Neural crest cell (in vitro differentiated cells): ENCODE data around the gene MINDY4. TPM values are rescaled to one million over a fixed set of nuclear protein-coding genes. Genes with fewer than 3 reads are reported as not detected.

ENCODE experiments used
- DNase-seq: peaks from one replicate; pipeline ENCODE4 v3.0.0; 2021; ENCODE audit warnings: low read depth, mixed read lengths, low spot score
- H3K27ac Mint-ChIP-seq: one replicate; pipeline ENCODE4 v1.8.0; 2021; ENCODE audit warnings: mild to moderate bottlenecking, mixed read lengths; ENCODE audit not compliant: unreplicated experiment
- H3K27me3 Mint-ChIP-seq: 2 replicates; pipeline ENCODE4 v1.8.0; 2021; ENCODE audit warnings: low read depth, mild to moderate bottlenecking, mixed read lengths
- H3K36me3 Mint-ChIP-seq: 2 replicates; pipeline ENCODE4 v1.8.0; 2021; ENCODE audit warnings: low read depth, mild to moderate bottlenecking, mixed read lengths
- H3K4me1 Mint-ChIP-seq: 2 replicates; pipeline ENCODE4 v1.8.0; 2021; ENCODE audit warnings: mixed read lengths
- H3K4me3 Mint-ChIP-seq: one replicate; pipeline ENCODE4 v1.8.0; 2021; ENCODE audit warnings: mild to moderate bottlenecking, mixed read lengths
- H3K9me3 Mint-ChIP-seq: 2 replicates; pipeline ENCODE4 v1.8.0; 2021; ENCODE audit warnings: mixed read lengths
- total RNA-seq: library from RNA; stranded (reverse); gene quantifications from 2 replicates; pipeline ENCODE4 v1.2.1, GENCODE V29; 2021
- TF ChIP-seq, protein P1 (sequence below): fragments of 200-600 bp; sonication (generic); conservative IDR thresholded peaks from 2 replicates; pipeline ENCODE4 v1.5.0; 2021; ENCODE audit warnings: antibody characterized with exemption, mild to moderate bottlenecking

Gene MINDY4
- total RNA-seq, 1 donor from 2014 or later = 9.2 TPM

DNA sequence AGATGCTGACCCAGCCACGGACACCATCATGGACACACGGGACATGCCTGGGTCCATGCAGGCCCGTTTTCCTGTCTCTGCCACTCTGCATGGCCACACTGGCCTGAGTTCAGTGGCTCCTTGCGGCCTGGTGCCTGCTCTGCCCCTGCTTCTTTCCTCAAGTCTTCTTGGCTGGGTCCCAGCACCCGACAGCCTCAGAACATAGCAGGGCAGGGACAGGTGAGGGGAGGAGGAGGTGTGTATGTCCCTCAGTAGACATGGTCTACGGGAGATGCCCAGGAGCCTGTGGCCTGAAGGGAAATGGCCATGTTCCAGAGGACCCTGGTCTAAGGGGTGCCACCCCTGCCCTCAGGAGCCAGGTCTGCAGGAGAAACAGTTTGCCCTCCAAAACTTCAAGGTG is 138.2 kb downstream of the MINDY4 start:
- H3K9me3 Mint-ChIP-seq = no peaks in the 10 kb centered on the region
- H3K27me3 Mint-ChIP-seq = no peaks in the 10 kb centered on the region
- TF ChIP-seq, protein P1, sequence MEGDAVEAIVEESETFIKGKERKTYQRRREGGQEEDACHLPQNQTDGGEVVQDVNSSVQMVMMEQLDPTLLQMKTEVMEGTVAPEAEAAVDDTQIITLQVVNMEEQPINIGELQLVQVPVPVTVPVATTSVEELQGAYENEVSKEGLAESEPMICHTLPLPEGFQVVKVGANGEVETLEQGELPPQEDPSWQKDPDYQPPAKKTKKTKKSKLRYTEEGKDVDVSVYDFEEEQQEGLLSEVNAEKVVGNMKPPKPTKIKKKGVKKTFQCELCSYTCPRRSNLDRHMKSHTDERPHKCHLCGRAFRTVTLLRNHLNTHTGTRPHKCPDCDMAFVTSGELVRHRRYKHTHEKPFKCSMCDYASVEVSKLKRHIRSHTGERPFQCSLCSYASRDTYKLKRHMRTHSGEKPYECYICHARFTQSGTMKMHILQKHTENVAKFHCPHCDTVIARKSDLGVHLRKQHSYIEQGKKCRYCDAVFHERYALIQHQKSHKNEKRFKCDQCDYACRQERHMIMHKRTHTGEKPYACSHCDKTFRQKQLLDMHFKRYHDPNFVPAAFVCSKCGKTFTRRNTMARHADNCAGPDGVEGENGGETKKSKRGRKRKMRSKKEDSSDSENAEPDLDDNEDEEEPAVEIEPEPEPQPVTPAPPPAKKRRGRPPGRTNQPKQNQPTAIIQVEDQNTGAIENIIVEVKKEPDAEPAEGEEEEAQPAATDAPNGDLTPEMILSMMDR = no peak
- DNase-seq = no peak
- H3K4me1 Mint-ChIP-seq = peaks cover 5% of the 10 kb centered on the region
- H3K27ac Mint-ChIP-seq = no peak overlapping the region
- H3K36me3 Mint-ChIP-seq = no peaks in the 10 kb centered on the region
- no peak overlapping the region for H3K4me3 Mint-ChIP-seq

DNA sequence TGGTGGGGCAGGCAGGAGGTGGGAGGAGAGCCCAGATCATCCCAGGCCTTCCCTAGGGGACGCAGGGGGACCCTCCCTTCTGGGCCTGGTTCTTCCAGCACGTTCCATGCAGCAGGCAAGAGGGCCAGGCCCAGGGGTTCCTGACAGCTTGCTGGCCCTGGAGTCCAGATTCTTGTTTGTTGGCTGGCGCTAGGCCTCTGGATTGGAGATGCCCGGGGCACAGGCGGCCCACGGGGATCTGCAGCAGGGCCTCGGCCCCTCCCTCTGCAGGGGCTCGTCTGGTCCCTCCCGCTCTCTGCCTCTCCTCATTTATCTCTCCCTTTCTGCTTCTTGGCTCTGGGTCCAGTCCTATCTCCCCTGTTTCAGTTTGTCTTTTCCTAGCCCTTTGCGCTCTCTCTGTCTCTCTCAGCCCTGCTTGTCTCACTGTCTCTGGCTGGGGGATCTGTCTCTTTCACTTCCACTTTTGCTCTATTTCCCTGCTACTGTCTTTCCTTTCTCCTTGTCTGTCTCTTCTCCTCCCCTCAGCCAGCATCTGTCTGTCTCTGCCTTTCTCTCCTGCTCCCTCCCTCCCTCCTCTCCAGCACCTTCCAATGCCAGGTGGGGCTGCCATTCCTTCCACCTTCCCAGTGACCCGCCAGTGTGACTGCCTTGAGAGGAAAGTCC is 139.3 kb downstream of the MINDY4 start:
- Mint-ChIP-seq H3K27ac (no peak overlapping the region), H3K36me3 (no peaks in the 10 kb centered on the region), H3K9me3 (no peaks in the 10 kb centered on the region), H3K4me1 (peaks cover 5% of the 10 kb centered on the region), H3K27me3 (no peaks in the 10 kb centered on the region), H3K4me3 (no peak overlapping the region)
- no peak for DNase-seq
- TF ChIP-seq, protein P1 = no peak

DNA sequence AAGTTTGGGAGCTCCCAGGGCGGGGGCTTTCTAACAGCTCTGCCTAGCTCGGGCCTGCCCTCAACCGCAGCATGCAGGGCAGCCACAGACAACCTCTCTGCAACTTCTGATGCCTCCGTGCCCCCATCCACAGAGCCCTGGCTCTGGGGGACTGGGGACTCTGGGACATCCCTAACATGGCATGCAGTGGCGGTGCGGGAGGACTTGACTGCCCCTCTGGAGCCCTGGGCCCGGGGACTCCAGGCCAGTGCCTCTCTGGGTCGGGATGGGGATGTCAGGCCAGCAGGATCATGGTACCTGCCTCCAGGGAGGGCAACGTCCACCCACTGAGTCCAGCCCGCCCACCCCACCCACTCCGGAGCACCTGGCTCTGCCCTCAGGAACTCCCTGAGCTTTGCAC is 139.9 kb downstream of the MINDY4 start:
- no peaks in the 10 kb centered on the region for H3K36me3 Mint-ChIP-seq
- no peak for DNase-seq
- no peak overlapping the region for H3K27ac Mint-ChIP-seq
- TF ChIP-seq, protein P1 = no peak
- no peaks in the 10 kb centered on the region for H3K9me3 Mint-ChIP-seq
- H3K4me3 Mint-ChIP-seq = no peak overlapping the region
- no peaks in the 10 kb centered on the region for H3K27me3 Mint-ChIP-seq
- peaks cover 5% of the 10 kb centered on the region for H3K4me1 Mint-ChIP-seq

DNA sequence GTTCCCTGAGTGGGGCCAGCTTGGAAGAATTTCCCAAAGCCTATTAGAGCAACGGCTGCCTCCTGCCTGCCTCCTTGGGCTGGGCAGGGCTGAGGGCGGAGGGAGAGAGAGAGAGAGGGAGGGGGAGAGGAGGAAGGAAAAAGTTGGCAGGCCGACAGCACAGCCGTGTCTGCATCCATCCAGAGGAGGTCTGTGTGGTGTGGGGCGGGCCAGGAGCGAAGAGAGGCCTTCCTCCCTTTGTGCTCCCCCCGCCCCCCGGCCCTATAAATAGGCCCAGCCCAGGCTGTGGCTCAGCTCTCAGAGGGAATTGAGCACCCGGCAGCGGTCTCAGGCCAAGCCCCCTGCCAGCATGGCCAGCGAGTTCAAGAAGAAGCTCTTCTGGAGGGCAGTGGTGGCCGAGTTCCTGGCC is 140.3 kb downstream of the MINDY4 start, which contains the start of gene AQP1:
Gene AQP1 (plus strand): TSS at position 293 of the 409 bp plus-strand sequence. CDS start 57 bp downstream, at position 350.
- H3K27me3 Mint-ChIP-seq = no peaks in the 10 kb centered on the region

DNA sequence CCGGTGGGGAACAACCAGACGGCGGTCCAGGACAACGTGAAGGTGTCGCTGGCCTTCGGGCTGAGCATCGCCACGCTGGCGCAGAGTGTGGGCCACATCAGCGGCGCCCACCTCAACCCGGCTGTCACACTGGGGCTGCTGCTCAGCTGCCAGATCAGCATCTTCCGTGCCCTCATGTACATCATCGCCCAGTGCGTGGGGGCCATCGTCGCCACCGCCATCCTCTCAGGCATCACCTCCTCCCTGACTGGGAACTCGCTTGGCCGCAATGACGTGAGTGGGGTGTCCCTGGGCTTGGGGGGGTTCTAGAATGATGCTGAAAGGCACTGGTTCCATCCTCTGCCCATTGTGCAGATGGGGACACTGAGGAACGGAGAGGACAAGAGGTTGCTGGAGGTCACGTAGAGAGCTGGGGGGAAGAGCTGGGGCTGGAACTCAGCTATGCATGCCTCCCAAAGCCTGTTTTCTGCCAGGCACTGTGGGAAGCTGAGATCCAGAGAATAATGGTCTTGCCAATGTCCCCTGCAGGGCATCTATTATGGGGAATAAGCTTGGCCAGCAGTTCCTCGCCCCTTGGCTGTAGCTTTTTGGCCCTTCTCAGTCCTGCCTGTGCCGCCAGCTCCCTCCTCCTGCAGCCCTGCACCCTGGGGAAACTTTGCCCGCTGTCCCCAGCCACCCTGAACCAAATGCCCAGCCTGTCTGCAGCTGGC is 141.0 kb downstream of the MINDY4 start:
- peaks cover 13% of the 10 kb centered on the region for H3K4me1 Mint-ChIP-seq
- H3K4me3 Mint-ChIP-seq = no peak overlapping the region
- TF ChIP-seq, protein P1 = no peak
- H3K27me3 Mint-ChIP-seq = no peaks in the 10 kb centered on the region
- no peak overlapping the region for H3K27ac Mint-ChIP-seq
- H3K36me3 Mint-ChIP-seq = no peaks in the 10 kb centered on the region
- no peaks in the 10 kb centered on the region for H3K9me3 Mint-ChIP-seq
- no peak for DNase-seq

More for the DNA sequence above, 140.3 kb downstream of the MINDY4 start, which contains the start of gene AQP1:
- no peak within 1 kb of the TSS for H3K27ac Mint-ChIP-seq
- no peak for DNase-seq
- H3K36me3 Mint-ChIP-seq = no peaks in the 10 kb centered on the region
- H3K9me3 Mint-ChIP-seq = no peaks in the 10 kb centered on the region
- H3K4me3 Mint-ChIP-seq = no peak within 1 kb of the TSS
- TF ChIP-seq, protein P1 = no peak
- H3K4me1 Mint-ChIP-seq = peaks cover 7% of the 10 kb centered on the region
